ENCODE results near the gene TMEM140.
A peak's percentile ranks its signal among the peaks of the same experiment; 100 is the strongest.
"Not testable (repeated sequence)": the region's sequence is repeated elsewhere in the genome, so short reads cannot be mapped to it uniquely, and the experiment has no call there.

The TMEM140 gene

GRCh38 chr7:135168489-135169140 lies 20.7 kb downstream of the TMEM140 start:
- no peak for FAIRE-seq
- no peak for TF ChIP-seq TAF1 (IDR thresholded peaks at IDR 0.05; ENCODE audit: borderline replicate concordance, low read depth, low read length)
- peak; percentile 1; the same call in 1 of the 2 replicates for TF ChIP-seq POLR2AphosphoS5 (IDR thresholded peaks at IDR 0.05; ENCODE audit: low read depth, low read length)
- no peak for DNase-seq (ENCODE audit: insufficient read length)

GRCh38 chr7:135169141-135169963 lies 21.5 kb downstream of the TMEM140 start:
- no peak for TF ChIP-seq TAF1 (IDR thresholded peaks at IDR 0.05; ENCODE audit: borderline replicate concordance, low read depth, low read length)
- FAIRE-seq (peak; percentile 82), DNase-seq (ENCODE audit: insufficient read length) (peak; percentile 59)

- TF ChIP-seq POLR2AphosphoS5 (IDR thresholded peaks at IDR 0.05; ENCODE audit: low read depth, low read length) (no peak), TAF1 (IDR thresholded peaks at IDR 0.05; ENCODE audit: borderline replicate concordance, low read depth, low read length) (no peak), POLR2A (IDR thresholded peaks at IDR 0.05; ENCODE audit: low read depth, low read length) (no peak)
- FAIRE-seq = no peak
- no peak for DNase-seq (ENCODE audit: insufficient read length)
These were observed 22.0 kb downstream of the TMEM140 start for GRCh38 chr7:135169964-135170273.

GRCh38 chr7:135170274-135170997 lies 22.6 kb downstream of the TMEM140 start, which contains the start of gene CYREN:
CYREN (minus strand) TSS chr7:135170707; CDS start chr7:135168922, 1,785 bp downstream.
- DNase-seq (ENCODE audit: insufficient read length) = peak; percentile 77
- FAIRE-seq = peak; percentile 61

GRCh38 chr7:135170998-135171481 lies 23.2 kb downstream of the TMEM140 start:
- not testable (repeated sequence) for FAIRE-seq; DNase-seq (ENCODE audit: insufficient read length)
- 0 out of 2 replicates have a peak, but pooled peaks have one; percentile 3 for TF ChIP-seq POLR2AphosphoS5 (IDR thresholded peaks at IDR 0.05; ENCODE audit: low read depth, low read length)

More at GRCh38 chr7:135170274-135170997, 22.6 kb downstream of the TMEM140 start, which contains the start of gene CYREN:
- TF ChIP-seq POLR2A (IDR thresholded peaks at IDR 0.05; ENCODE audit: low read depth, low read length) (peak; percentile 72), TAF1 (IDR thresholded peaks at IDR 0.05; ENCODE audit: borderline replicate concordance, low read depth, low read length) (peak; percentile 64; the same call in 1 of the 2 replicates), POLR2AphosphoS5 (IDR thresholded peaks at IDR 0.05; ENCODE audit: low read depth, low read length) (no peak; the same call in none of the 2 replicates)

- peak; percentile 62; the same call in 1 of the 2 replicates for TF ChIP-seq POLR2A (IDR thresholded peaks at IDR 0.05; ENCODE audit: low read depth, low read length)
- not testable (repeated sequence) for FAIRE-seq; DNase-seq (ENCODE audit: insufficient read length)
These were observed 23.9 kb downstream of the TMEM140 start for GRCh38 chr7:135171581-135172291.

GRCh38 chr7:135173916-135174315 lies 26.0 kb downstream of the TMEM140 start:
- not testable (repeated sequence) for FAIRE-seq; DNase-seq (ENCODE audit: insufficient read length)

GRCh38 chr7:135174941-135175340 lies 27.1 kb downstream of the TMEM140 start:
- TF ChIP-seq TAF1 (IDR thresholded peaks at IDR 0.05; ENCODE audit: borderline replicate concordance, low read depth, low read length) (no peak), POLR2A (IDR thresholded peaks at IDR 0.05; ENCODE audit: low read depth, low read length) (no peak), POLR2AphosphoS5 (IDR thresholded peaks at IDR 0.05; ENCODE audit: low read depth, low read length) (no peak)
- FAIRE-seq = no peak
- no peak for DNase-seq (ENCODE audit: insufficient read length)

- TF ChIP-seq POLR2A (IDR thresholded peaks at IDR 0.05; ENCODE audit: low read depth, low read length) (no peak), POLR2AphosphoS5 (IDR thresholded peaks at IDR 0.05; ENCODE audit: low read depth, low read length) (no peak), TAF1 (IDR thresholded peaks at IDR 0.05; ENCODE audit: borderline replicate concordance, low read depth, low read length) (no peak)
- no peak for FAIRE-seq
- DNase-seq (ENCODE audit: insufficient read length) = no peak
These were observed 28.1 kb downstream of the TMEM140 start for GRCh38 chr7:135175931-135176330.

GRCh38 chr7:135177028-135177696 lies 29.3 kb downstream of the TMEM140 start:
- DNase-seq (ENCODE audit: insufficient read length) (no peak), FAIRE-seq (no peak)
- TF ChIP-seq POLR2A (IDR thresholded peaks at IDR 0.05; ENCODE audit: low read depth, low read length) = no peak
- TF ChIP-seq POLR2AphosphoS5 (IDR thresholded peaks at IDR 0.05; ENCODE audit: low read depth, low read length) = no peak
- TF ChIP-seq TAF1 (IDR thresholded peaks at IDR 0.05; ENCODE audit: borderline replicate concordance, low read depth, low read length) = no peak

GRCh38 chr7:135178364-135178763 lies 30.5 kb downstream of the TMEM140 start:
- no peak for DNase-seq (ENCODE audit: insufficient read length)
- FAIRE-seq = no peak
- no peak for TF ChIP-seq TAF1 (IDR thresholded peaks at IDR 0.05; ENCODE audit: borderline replicate concordance, low read depth, low read length)
- no peak for TF ChIP-seq POLR2A (IDR thresholded peaks at IDR 0.05; ENCODE audit: low read depth, low read length)
- no peak for TF ChIP-seq POLR2AphosphoS5 (IDR thresholded peaks at IDR 0.05; ENCODE audit: low read depth, low read length)
